H1 (cell line): ENCODE results near the gene KSR2. TPM values are rescaled to one million over a fixed set of nuclear protein-coding genes. Genes with fewer than 3 reads are reported as not detected.

Source experiments
- CTCF ChIA-PET: fragments of 300-600 bp; sonication (Branson Sonifier 250); formaldehyde crosslinking; loops from one replicate; lab custom pipeline; 2021; ENCODE audit not compliant: partially characterized antibody; lab: Charles Lee
- POLR2A ChIA-PET: fragments of 300-600 bp; sonication (Branson Sonifier 250); formaldehyde crosslinking; loops from one replicate; lab custom pipeline; 2021; ENCODE audit warnings: inconsistent platforms; ENCODE audit not compliant: partially characterized antibody; lab: Charles Lee
- DNase-seq, 2 experiments: peaks; one replicate each; pipeline versions ENCODE4 v3.0.0 to v3.0.0-alpha.2; 2010 to 2022; ENCODE audit warnings: low spot score in 2 of 2, low read depth in 1 of 2, mixed read lengths in 1 of 2
- FAIRE-seq: peaks from 2 replicates; lab custom pipeline; 2011; peaks lifted over from hg19 to GRCh38; lab: Jason Lieb, UNC
- H2AFZ ChIP-seq: 2 replicates; pipeline ENCODE4 v1.8.1; 2012; ENCODE audit warnings: low read length, inconsistent platforms
- H2AK5ac ChIP-seq: 2 replicates; pipeline ENCODE4 v1.6.1; 2013; ENCODE audit warnings: low read depth, low read length
- H2BK120ac ChIP-seq: replicated peaks from 2 replicates; pipeline ENCODE3; 2013; ENCODE audit warnings: low read depth, low read length, inconsistent platforms
- H2BK12ac ChIP-seq: 2 replicates; pipeline ENCODE4 v1.6.1; 2013; ENCODE audit warnings: low read depth, low read length
- H2BK15ac ChIP-seq: 2 replicates; pipeline ENCODE4 v1.6.1; 2013; ENCODE audit warnings: low read length
- H2BK20ac ChIP-seq: 2 replicates; pipeline ENCODE4 v1.6.1; 2013; ENCODE audit warnings: low read length
- H2BK5ac ChIP-seq: 2 replicates; pipeline ENCODE4 v1.6.1; 2013; ENCODE audit warnings: low read depth, low read length
- H3K14ac ChIP-seq: 2 replicates; pipeline ENCODE4 v1.6.1; 2013; ENCODE audit warnings: inconsistent platforms; ENCODE audit not compliant: insufficient read length
- H3K18ac ChIP-seq: 2 replicates; pipeline ENCODE4 v1.6.1; 2013; ENCODE audit warnings: low read length; ENCODE audit errors: extremely low read depth
- H3K23ac ChIP-seq: 2 replicates; pipeline ENCODE4 v1.6.1; 2013; ENCODE audit warnings: inconsistent platforms; ENCODE audit not compliant: insufficient read length
- H3K23me2 ChIP-seq: 2 replicates; pipeline ENCODE4 v1.6.1; 2013; ENCODE audit warnings: low read depth, low read length
- H3K27ac ChIP-seq: 2 replicates; pipeline ENCODE4 v1.6.1; 2011; ENCODE audit warnings: low read depth, low read length, inconsistent platforms
- H3K27me3 ChIP-seq, 4 experiments: replicated peaks in 1 of 4; 1 replicate in 1 of 4; 2 replicates in 3 of 4; pipeline versions ENCODE4 v1.6.1 to v1.8.1; 2011 to 2013; ENCODE audit warnings: low read length in 3 of 4, mild to moderate bottlenecking in 3 of 4, inconsistent platforms in 2 of 4, mixed read lengths in 2 of 4, moderate library complexity in 1 of 4; ENCODE audit not compliant: control insufficient read depth in 3 of 4, insufficient read depth in 3 of 4; ENCODE audit errors: extremely low read depth in 1 of 4
- H3K36me3 ChIP-seq, 4 experiments: 2 replicates each; pipeline versions ENCODE4 v1.6.1 to v1.8.1; 2011 to 2013; ENCODE audit warnings: mild to moderate bottlenecking in 4 of 4, low read length in 3 of 4, moderate library complexity in 2 of 4, control low read depth in 1 of 4, inconsistent platforms in 1 of 4; ENCODE audit not compliant: insufficient read depth in 4 of 4, control insufficient read depth in 2 of 4
- H3K4ac ChIP-seq: replicated peaks from 2 replicates; pipeline ENCODE3; 2013; ENCODE audit warnings: low read length, low read depth, mixed read lengths, inconsistent platforms; ENCODE audit not compliant: insufficient read length
- H3K4me1 ChIP-seq, 4 experiments: replicated peaks in 1 of 4; 1 replicate in 1 of 4; 2 replicates in 3 of 4; pipeline versions ENCODE4 v1.6.1 to v1.8.1; 2011 to 2013; ENCODE audit warnings: low read length in 3 of 4, inconsistent platforms in 2 of 4, mixed read lengths in 1 of 4; ENCODE audit not compliant: insufficient read depth in 4 of 4, control insufficient read depth in 3 of 4
- H3K4me2 ChIP-seq, 2 experiments: 2 replicates each; pipeline versions ENCODE4 v1.6.1 to v1.8.1; 2011 to 2013; ENCODE audit warnings: low read depth in 2 of 2, low read length in 2 of 2, control low read depth in 1 of 2, inconsistent platforms in 1 of 2, mild to moderate bottlenecking in 1 of 2; ENCODE audit not compliant: insufficient read depth in 1 of 2
- H3K4me3 ChIP-seq, 4 experiments: fragments of 200-600, 300-600 bp in 1 of 4; sonication (generic), shearing (Covaris generic), sonication (Bioruptor Twin) in 1 of 4; 2 replicates each; pipeline versions ENCODE4 v1.5.1 to v1.8.1; 2011 to 2016; ENCODE audit warnings: low read length in 4 of 4, low read depth in 3 of 4, control low read depth in 2 of 4, inconsistent platforms in 2 of 4, mild to moderate bottlenecking in 2 of 4, mixed read lengths in 1 of 4, moderate library complexity in 1 of 4; ENCODE audit not compliant: insufficient read depth in 2 of 4; ENCODE audit errors: extremely low read depth in 1 of 4
- H3K56ac ChIP-seq: replicated peaks from 2 replicates; pipeline ENCODE3; 2013; ENCODE audit warnings: low read depth, mild to moderate bottlenecking, mixed read lengths, low read length, inconsistent platforms; ENCODE audit not compliant: insufficient read length
- H3K79me1 ChIP-seq: 2 replicates; pipeline ENCODE4 v1.6.1; 2013; ENCODE audit warnings: low read depth, low read length, control low read depth
- H3K79me2 ChIP-seq, 2 experiments: 2 replicates each; pipeline versions ENCODE4 v1.6.1 to v1.8.1; 2012 to 2013; ENCODE audit warnings: low read length in 2 of 2, mild to moderate bottlenecking in 2 of 2, inconsistent platforms in 1 of 2; ENCODE audit not compliant: insufficient read depth in 2 of 2, control insufficient read depth in 1 of 2
- H3K9ac ChIP-seq, 4 experiments: replicated peaks in 1 of 4; 1 replicate in 1 of 4; 2 replicates in 3 of 4; pipeline versions ENCODE4 v1.6.1 to v1.8.1; 2011 to 2013; ENCODE audit warnings: low read depth in 3 of 4, low read length in 3 of 4, control low read depth in 2 of 4, mild to moderate bottlenecking in 2 of 4, moderate library complexity in 2 of 4, inconsistent platforms in 1 of 4; ENCODE audit errors: extremely low read depth in 1 of 4
- H3K9me3 ChIP-seq, 2 experiments: 2 replicates each; pipeline versions ENCODE4 v1.6.1 to v1.8.1; 2012 to 2013; ENCODE audit warnings: mild to moderate bottlenecking in 2 of 2, moderate library complexity in 2 of 2, control low read depth in 1 of 2, inconsistent platforms in 1 of 2, low read depth in 1 of 2, low read length in 1 of 2, mixed read lengths in 1 of 2; ENCODE audit not compliant: insufficient read depth in 2 of 2
- H4K20me1 ChIP-seq, 2 experiments: replicated peaks in 1 of 2; 2 replicates each; pipeline versions ENCODE3 to v1.8.1; 2011 to 2013; ENCODE audit warnings: inconsistent platforms in 2 of 2, low read length in 2 of 2, mild to moderate bottlenecking in 1 of 2; ENCODE audit not compliant: insufficient read depth in 2 of 2, control insufficient read depth in 1 of 2
- H4K5ac ChIP-seq: 2 replicates; pipeline ENCODE4 v1.6.1; 2013; ENCODE audit warnings: low read length, low read depth, mixed read lengths, inconsistent platforms; ENCODE audit not compliant: insufficient read length
- H4K8ac ChIP-seq: 2 replicates; pipeline ENCODE4 v1.8.0; 2013; ENCODE audit warnings: mild to moderate bottlenecking, moderate library complexity, low read length, inconsistent platforms; ENCODE audit not compliant: insufficient read depth; ENCODE audit errors: extremely low read depth
- H4K91ac ChIP-seq: replicated peaks from 2 replicates; pipeline ENCODE3; 2013; ENCODE audit warnings: low read length, mixed read lengths, inconsistent platforms; ENCODE audit not compliant: insufficient read length
- BRCA1 ChIP-seq: IDR thresholded peaks from 2 replicates; pipeline ENCODE4 v1.6.1; 2012; ENCODE audit warnings: low read depth, low read length, improper control_type of control experiment
- EP300 ChIP-seq, 2 experiments: IDR thresholded peaks; 1 replicate in 1 of 2; 2 replicates in 1 of 2; pipeline ENCODE4 v1.6.1; 2011 to 2012; ENCODE audit warnings: low read depth in 2 of 2, low read length in 2 of 2, mild to moderate bottlenecking in 2 of 2, borderline replicate concordance in 1 of 2, inconsistent platforms in 1 of 2, moderate library complexity in 1 of 2
- EZH2 ChIP-seq: fragments of 200-600 bp; sonication (generic); IDR thresholded peaks from 2 replicates; pipeline ENCODE4 v1.7.1; 2012; ENCODE audit warnings: low read depth, mild to moderate bottlenecking, moderate library complexity, low read length, inconsistent platforms; ENCODE audit not compliant: severe bottlenecking
- KDM5A ChIP-seq: fragments of 200-600 bp; IDR thresholded peaks from 2 replicates; pipeline ENCODE4 v1.7.1; 2012; ENCODE audit warnings: mild to moderate bottlenecking, low read length, inconsistent platforms, mixed read lengths
- TAF7 ChIP-seq: optimal IDR thresholded peaks from 2 replicates; pipeline ENCODE3; 2011; ENCODE audit warnings: low read depth, mild to moderate bottlenecking, inconsistent platforms, low read length, moderate library complexity, borderline replicate concordance
- TBP ChIP-seq: IDR thresholded peaks from 2 replicates; pipeline ENCODE4 v1.6.1; 2011; ENCODE audit warnings: low read depth, low read length, improper control_type of control experiment
- WGBS, 2 experiments: shearing (Covaris generic) in 1 of 2; methylation state at CpG; one replicate each; pipeline versions ENCODE4 v1.1.6 to v1.1.7; 2013 to 2015; ENCODE audit warnings: low lambda C conversion rate in 2 of 2, mixed read lengths in 2 of 2, inconsistent platforms in 1 of 2, low coverage in 1 of 2, missing lambda C conversion rate in 1 of 2; ENCODE audit not compliant: insufficient replicate concordance in 2 of 2, insufficient coverage in 1 of 2, insufficient read length in 1 of 2; ENCODE audit errors: extremely low coverage in 1 of 2, missing lambda C conversion rate in 1 of 2; 5-methylcytosine and 5-hydroxymethylcytosine counted together
- polyA plus RNA-seq, 7 experiments: library from polyadenylated mRNA; depleted of rRNA in 3 of 7; stranded (reverse) in 5 of 7; unstranded in 2 of 7; fragments of >200 nt in 5 of 7; fragments of 200-250 nt in 2 of 7; gene quantifications; 1 replicate in 5 of 7; 2 replicates in 1 of 7; 4 replicates in 1 of 7; pipeline versions ENCODE4 v1.2.1 to v1.2.3, GENCODE V29; 2011 to 2013; ENCODE audit warnings: missing spikeins in 2 of 7, mixed read lengths in 2 of 7
- total RNA-seq: library from RNA; stranded (reverse); fragmentation: NEBNext Ultra II Directional; extraction: Animal tissue kit (Norgen Biotek cat#: 25700); gene quantifications from 2 replicates; pipeline ENCODE4 v1.2.1, GENCODE V29; 2021
- TF ChIP-seq, protein P1 (sequence below): IDR thresholded peaks from 2 replicates; pipeline ENCODE4 v1.6.1; 2011; ENCODE audit warnings: low read length, improper control_type of control experiment
- TF ChIP-seq, protein P2 (sequence below), 3 experiments: IDR thresholded peaks; 1 replicate in 2 of 3; 2 replicates in 1 of 3; pipeline versions ENCODE4 v1.5.1 to v1.6.1; 2011; ENCODE audit warnings: low read length in 3 of 3, mild to moderate bottlenecking in 3 of 3, inconsistent platforms in 2 of 3, low read depth in 1 of 3, moderate library complexity in 1 of 3; ENCODE audit not compliant: insufficient read depth in 1 of 3; ENCODE audit errors: control extremely low read depth in 1 of 3

The KSR2 gene
- total and polyA plus RNA-seq, 2 of the 8 experiments (the other 6 are each of a cell fraction or from before 2014, with no cell fraction given): 0.74 to 2.2 TPM

DNA sequence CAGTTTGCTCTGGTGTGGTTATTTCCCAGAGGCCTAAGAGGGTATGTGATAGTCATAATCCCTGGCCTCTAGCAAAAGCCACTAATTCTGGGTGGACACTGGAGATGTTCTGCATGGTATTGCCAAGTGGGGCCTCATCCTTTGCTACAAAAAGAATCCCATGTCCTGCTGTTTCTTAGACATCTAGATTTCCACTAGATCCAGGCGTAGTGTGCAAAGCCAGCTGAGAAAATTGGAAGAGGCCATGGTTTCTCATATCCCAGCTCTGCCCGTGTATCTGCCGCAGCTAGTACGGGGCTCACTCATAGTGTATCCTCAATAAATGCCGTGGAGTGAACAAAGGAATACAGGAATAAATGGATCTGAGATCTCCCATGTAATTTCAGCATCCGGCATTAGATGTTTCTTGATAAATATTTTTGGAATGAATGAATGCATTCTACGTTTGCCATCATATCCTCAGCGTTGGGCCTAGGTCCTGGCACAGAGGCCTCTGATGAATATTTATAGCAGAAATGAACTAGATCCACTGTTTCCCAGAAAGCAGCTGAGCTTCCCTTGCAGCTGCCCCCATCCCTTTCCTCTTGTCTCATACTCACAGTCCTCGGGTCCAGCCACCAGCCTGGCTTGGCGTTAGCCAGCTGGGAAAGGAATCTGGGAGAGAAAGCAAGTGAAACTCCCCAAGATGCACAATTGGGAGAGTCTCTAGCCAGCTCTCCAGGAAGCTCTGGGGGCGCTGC, 531.1 kb downstream of the KSR2 start:
- H3K79me2 ChIP-seq: no peaks in the 10 kb centered on the region
- POLR2A ChIA-PET: no interaction called here
- TF ChIP-seq, protein P1, sequence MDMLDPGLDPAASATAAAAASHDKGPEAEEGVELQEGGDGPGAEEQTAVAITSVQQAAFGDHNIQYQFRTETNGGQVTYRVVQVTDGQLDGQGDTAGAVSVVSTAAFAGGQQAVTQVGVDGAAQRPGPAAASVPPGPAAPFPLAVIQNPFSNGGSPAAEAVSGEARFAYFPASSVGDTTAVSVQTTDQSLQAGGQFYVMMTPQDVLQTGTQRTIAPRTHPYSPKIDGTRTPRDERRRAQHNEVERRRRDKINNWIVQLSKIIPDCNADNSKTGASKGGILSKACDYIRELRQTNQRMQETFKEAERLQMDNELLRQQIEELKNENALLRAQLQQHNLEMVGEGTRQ: no peak
- no peak for TF ChIP-seq EZH2
- no peak for TF ChIP-seq TAF7
- no peak for TF ChIP-seq BRCA1
- TF ChIP-seq, protein P2, sequence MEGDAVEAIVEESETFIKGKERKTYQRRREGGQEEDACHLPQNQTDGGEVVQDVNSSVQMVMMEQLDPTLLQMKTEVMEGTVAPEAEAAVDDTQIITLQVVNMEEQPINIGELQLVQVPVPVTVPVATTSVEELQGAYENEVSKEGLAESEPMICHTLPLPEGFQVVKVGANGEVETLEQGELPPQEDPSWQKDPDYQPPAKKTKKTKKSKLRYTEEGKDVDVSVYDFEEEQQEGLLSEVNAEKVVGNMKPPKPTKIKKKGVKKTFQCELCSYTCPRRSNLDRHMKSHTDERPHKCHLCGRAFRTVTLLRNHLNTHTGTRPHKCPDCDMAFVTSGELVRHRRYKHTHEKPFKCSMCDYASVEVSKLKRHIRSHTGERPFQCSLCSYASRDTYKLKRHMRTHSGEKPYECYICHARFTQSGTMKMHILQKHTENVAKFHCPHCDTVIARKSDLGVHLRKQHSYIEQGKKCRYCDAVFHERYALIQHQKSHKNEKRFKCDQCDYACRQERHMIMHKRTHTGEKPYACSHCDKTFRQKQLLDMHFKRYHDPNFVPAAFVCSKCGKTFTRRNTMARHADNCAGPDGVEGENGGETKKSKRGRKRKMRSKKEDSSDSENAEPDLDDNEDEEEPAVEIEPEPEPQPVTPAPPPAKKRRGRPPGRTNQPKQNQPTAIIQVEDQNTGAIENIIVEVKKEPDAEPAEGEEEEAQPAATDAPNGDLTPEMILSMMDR (IDR thresholded peaks at IDR 0.05; ENCODE audit: control extremely low read depth in 1 of 3, insufficient read depth in 1 of 3, low read depth in 1 of 3, low read length in 3 of 3): no peak
- no peak for TF ChIP-seq KDM5A
- TF ChIP-seq TBP: no peak
- TF ChIP-seq EP300 (IDR thresholded peaks at IDR 0.05; ENCODE audit: borderline replicate concordance in 1 of 2, low read depth in 2 of 2, low read length in 2 of 2): no peak

More for the DNA sequence above, 531.1 kb downstream of the KSR2 start:
- no peak overlapping the region for H4K8ac ChIP-seq
- 82% methylated on average over 11 of the region's 11 CpGs; no CpG with 5 or more reads in 1 of the 2 experiments for WGBS, 2 experiments
- peaks cover 0 to 12% of the 10 kb centered on the region in 2 experiments for H4K20me1 ChIP-seq
- peaks cover 20% of the 10 kb centered on the region; the same call in 1 of the 2 replicates for H3K23me2 ChIP-seq
- H3K23ac ChIP-seq: no peak overlapping the region
- H3K4me1 ChIP-seq: peaks cover 0 to 5% (median 0%) of the 10 kb centered on the region in 4 experiments; a peak in 2 of 7 replicates
- H2AFZ ChIP-seq: no peak overlapping the region
- no peak overlapping the region for H4K91ac ChIP-seq
- no peak overlapping the region for H2BK120ac ChIP-seq
- no peak overlapping the region for H3K4me3 ChIP-seq
- no peak overlapping the region for H2BK5ac ChIP-seq
- H3K27me3 ChIP-seq: no peaks in the 10 kb centered on the region
- no peak overlapping the region for H2BK12ac ChIP-seq
- H4K5ac ChIP-seq: no peak overlapping the region
- H3K4ac ChIP-seq: no peak overlapping the region
- H3K18ac ChIP-seq: no peak overlapping the region
- H3K36me3 ChIP-seq: no peaks in the 10 kb centered on the region; a peak in 1 of 8 replicates
- no peak overlapping the region for H3K4me2 ChIP-seq
- H3K14ac ChIP-seq: no peak overlapping the region
- no peak overlapping the region for H3K27ac ChIP-seq
- DNase-seq: no peak
- no peak overlapping the region for H2BK20ac ChIP-seq
- no peak overlapping the region for H2BK15ac ChIP-seq
- H2AK5ac ChIP-seq: no peak overlapping the region
- no peaks in the 10 kb centered on the region for H3K79me1 ChIP-seq
- H3K9me3 ChIP-seq: no peaks in the 10 kb centered on the region
- no peak for FAIRE-seq
- no peak overlapping the region for H3K56ac ChIP-seq
- CTCF ChIA-PET: interaction anchor here (0.6 to 2.7 kb wide), 12 partner anchors 10 to 261 kb away, joined by 3 to 11 read pairs (median 3); no protein-coding TSS in a partner anchor
- no peak overlapping the region for H3K9ac ChIP-seq
